ENCODE measurements around the gene SPNS1.
"Not testable (repeated sequence)": the region's sequence is repeated elsewhere in the genome, so short reads cannot be mapped to it uniquely, and the experiment has no call there.

The SPNS1 gene

GRCh38 chr16:28964072-28964471, 10.5 kb upstream of the SPNS1 start:
- no peak overlapping the region for H3K4me3 ChIP-seq (ENCODE audit: low read depth, low read length)
- TF ChIP-seq MAX (IDR thresholded peaks at IDR 0.05; ENCODE audit: low read depth, low read length) (no peak), POLR2A (IDR thresholded peaks at IDR 0.05; ENCODE audit: extremely low read depth, insufficient read length) (no peak), MYC (IDR thresholded peaks at IDR 0.05; ENCODE audit: low read depth, low read length) (no peak), CTCF (IDR thresholded peaks at IDR 0.05; ENCODE audit: low read depth, low read length) (no peak)
- no peak for DNase-seq (ENCODE audit: low read depth)

DNA sequence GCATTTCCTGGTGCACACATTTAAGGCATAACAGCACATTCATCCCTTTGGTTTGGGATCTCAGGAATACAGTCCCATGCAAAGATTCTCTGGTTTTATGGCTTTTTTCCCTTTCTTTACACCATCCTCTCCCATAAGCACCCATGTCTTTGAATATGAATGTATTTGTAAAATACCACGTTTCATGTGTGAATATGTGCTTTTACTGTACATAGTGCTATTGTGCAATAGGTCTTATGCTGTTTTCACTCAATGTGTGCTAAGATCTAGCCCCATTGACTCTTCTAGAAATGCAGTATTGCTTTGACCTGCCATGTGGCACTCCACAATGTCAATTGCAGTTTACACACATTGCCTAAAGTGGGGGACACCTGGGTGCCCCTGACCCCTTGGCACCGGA, 10.1 kb upstream of the SPNS1 start:
- DNase-seq (ENCODE audit: low read depth), result no peak
- H3K4me3 ChIP-seq (ENCODE audit: low read depth, low read length), result no peak overlapping the region
- no peak for TF ChIP-seq MAX (IDR thresholded peaks at IDR 0.05; ENCODE audit: low read depth, low read length)
- no peak for TF ChIP-seq MYC (IDR thresholded peaks at IDR 0.05; ENCODE audit: low read depth, low read length)
- no peak for TF ChIP-seq POLR2A (IDR thresholded peaks at IDR 0.05; ENCODE audit: extremely low read depth, insufficient read length)
- TF ChIP-seq CTCF (IDR thresholded peaks at IDR 0.05; ENCODE audit: low read depth, low read length), result no peak

- no peak for TF ChIP-seq MYC (IDR thresholded peaks at IDR 0.05; ENCODE audit: low read depth, low read length)
- H3K4me3 ChIP-seq (ENCODE audit: low read depth, low read length), result no peak overlapping the region
- no peak for DNase-seq (ENCODE audit: low read depth)
Measured at GRCh38 chr16:28967156-28967555, 7.4 kb upstream of the SPNS1 start.

- not testable (repeated sequence) for DNase-seq (ENCODE audit: low read depth); H3K4me3 ChIP-seq (ENCODE audit: low read depth, low read length)
Measured at GRCh38 chr16:28969696-28970095, 4.9 kb upstream of the SPNS1 start.

GRCh38 chr16:28974007-28974436, 556 bp upstream of the SPNS1 start:
- H3K4me3 ChIP-seq (ENCODE audit: low read depth, low read length), result peak overlapping the region; percentile 84
- TF ChIP-seq MAX (IDR thresholded peaks at IDR 0.05; ENCODE audit: low read depth, low read length) (no peak), CTCF (IDR thresholded peaks at IDR 0.05; ENCODE audit: low read depth, low read length) (peak; percentile 63), POLR2A (IDR thresholded peaks at IDR 0.05; ENCODE audit: extremely low read depth, insufficient read length) (no peak), MYC (IDR thresholded peaks at IDR 0.05; ENCODE audit: low read depth, low read length) (no peak)
- peak; percentile 57 for DNase-seq (ENCODE audit: low read depth)

DNA sequence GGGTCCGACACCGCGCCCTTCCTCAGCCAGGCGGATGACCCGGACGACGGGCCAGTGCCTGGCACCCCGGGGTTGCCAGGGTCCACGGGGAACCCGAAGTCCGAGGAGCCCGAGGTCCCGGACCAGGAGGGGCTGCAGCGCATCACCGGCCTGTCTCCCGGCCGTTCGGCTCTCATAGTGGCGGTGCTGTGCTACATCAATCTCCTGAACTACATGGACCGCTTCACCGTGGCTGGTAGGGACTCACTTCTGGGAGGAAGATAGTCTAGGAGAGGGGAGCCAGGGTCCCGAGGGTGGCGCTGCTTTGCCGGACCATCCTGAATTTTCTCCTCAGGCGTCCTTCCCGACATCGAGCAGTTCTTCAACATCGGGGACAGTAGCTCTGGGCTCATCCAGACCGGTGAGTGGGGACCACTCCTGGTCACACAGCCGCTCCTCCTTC, 601 bp downstream of the SPNS1 start:
- TF ChIP-seq POLR2A (IDR thresholded peaks at IDR 0.05; ENCODE audit: extremely low read depth, insufficient read length), result no peak
- no peak for TF ChIP-seq MAX (IDR thresholded peaks at IDR 0.05; ENCODE audit: low read depth, low read length)
- TF ChIP-seq CTCF (IDR thresholded peaks at IDR 0.05; ENCODE audit: low read depth, low read length), result no peak
- no peak for TF ChIP-seq MYC (IDR thresholded peaks at IDR 0.05; ENCODE audit: low read depth, low read length)
- no peak for DNase-seq (ENCODE audit: low read depth)
- peak overlapping the region; percentile 84 for H3K4me3 ChIP-seq (ENCODE audit: low read depth, low read length)
